ENCODE data around the gene PHYHIPL.

GRCh38 chr10:59126991-59127390 lies 49.5 kb upstream of the PHYHIPL start:
- TF ChIP-seq EZH2 (IDR thresholded peaks at IDR 0.05; ENCODE audit: borderline replicate concordance, low read depth, low read length, severe bottlenecking) (no peak), CTCF (IDR thresholded peaks at IDR 0.05; ENCODE audit: extremely low read depth in 1 of 2, insufficient read depth in 1 of 2, low read depth in 1 of 2, low read length in 2 of 2) (no peak), POLR2A (IDR thresholded peaks at IDR 0.05; ENCODE audit: low read depth, low read length) (no peak)
- TF ChIP-seq, protein P1, sequence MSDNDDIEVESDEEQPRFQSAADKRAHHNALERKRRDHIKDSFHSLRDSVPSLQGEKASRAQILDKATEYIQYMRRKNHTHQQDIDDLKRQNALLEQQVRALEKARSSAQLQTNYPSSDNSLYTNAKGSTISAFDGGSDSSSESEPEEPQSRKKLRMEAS (IDR thresholded peaks at IDR 0.05; ENCODE audit: insufficient read depth, insufficient read length), result no peak

Measured in endothelial cell of umbilical vein (primary cell).